HG03280 (cell line): ENCODE results near the gene PIEZO1.
"Not testable (repeated sequence)": the region's sequence is repeated elsewhere in the genome, so short reads cannot be mapped to it uniquely, and the experiment has no call there.

ENCODE experiments used
- ATAC-seq: cut with Tn5 transposase; IDR thresholded peaks from one replicate; pipeline ENCODE4 v1.9.1; 2021; ENCODE audit warnings: mild to moderate bottlenecking, moderate library complexity; ENCODE audit not compliant: unreplicated experiment

Gene PIEZO1

GRCh38 chr16:88804552-88805339 lies 19.7 kb upstream of the PIEZO1 start:
- ATAC-seq: no peak

- no peak for ATAC-seq
Measured at GRCh38 chr16:88804173-88804551, 19.1 kb upstream of the PIEZO1 start.

- ATAC-seq: peak; percentile 57
Measured at GRCh38 chr16:88803264-88803987, 18.4 kb upstream of the PIEZO1 start, which contains the start of gene CDT1. CDT1 (plus strand) TSS chr16:88803789; CDS start chr16:88803832, 43 bp downstream.

GRCh38 chr16:88800277-88800592 lies 15.2 kb upstream of the PIEZO1 start:
- ATAC-seq: no peak

GRCh38 chr16:88799569-88800276 lies 14.7 kb upstream of the PIEZO1 start:
- ATAC-seq: no peak

GRCh38 chr16:88798772-88799455 lies 13.9 kb upstream of the PIEZO1 start:
- no peak for ATAC-seq

- no peak for ATAC-seq
Measured at GRCh38 chr16:88798073-88798472, 13.1 kb upstream of the PIEZO1 start.

- no peak for ATAC-seq
Measured at GRCh38 chr16:88796278-88796677, 11.3 kb upstream of the PIEZO1 start.

GRCh38 chr16:88793251-88793954 lies 8.4 kb upstream of the PIEZO1 start:
- ATAC-seq: no peak

GRCh38 chr16:88792668-88793250 lies 7.7 kb upstream of the PIEZO1 start:
- no peak for ATAC-seq

- ATAC-seq: no peak
Measured at GRCh38 chr16:88792078-88792550, 7.1 kb upstream of the PIEZO1 start.

- no peak for ATAC-seq
Measured at GRCh38 chr16:88790312-88791211, 5.5 kb upstream of the PIEZO1 start.

GRCh38 chr16:88789594-88789993 lies 4.6 kb upstream of the PIEZO1 start:
- ATAC-seq: no peak

GRCh38 chr16:88788749-88789148 lies 3.7 kb upstream of the PIEZO1 start:
- ATAC-seq: not testable (repeated sequence)

- ATAC-seq: no peak
Measured at GRCh38 chr16:88787579-88788314, 2.7 kb upstream of the PIEZO1 start.

- ATAC-seq: peak; percentile 25
Measured at GRCh38 chr16:88784856-88785105, 239 bp downstream of the PIEZO1 start.

GRCh38 chr16:88784074-88784855 lies 755 bp downstream of the PIEZO1 start:
- peak; percentile 29 for ATAC-seq
